Activated T-cell treated with anti-CD3 and anti-CD28 coated beads for 4 hours (primary cell): Measurements from ENCODE around the gene NIF3L1.
A peak's percentile ranks its signal among the peaks of the same experiment; 100 is the strongest.

Experiments
- DNase-seq: peaks from one replicate; pipeline ENCODE4 v3.0.0-alpha.2; 2020

The NIF3L1 gene, protein sequence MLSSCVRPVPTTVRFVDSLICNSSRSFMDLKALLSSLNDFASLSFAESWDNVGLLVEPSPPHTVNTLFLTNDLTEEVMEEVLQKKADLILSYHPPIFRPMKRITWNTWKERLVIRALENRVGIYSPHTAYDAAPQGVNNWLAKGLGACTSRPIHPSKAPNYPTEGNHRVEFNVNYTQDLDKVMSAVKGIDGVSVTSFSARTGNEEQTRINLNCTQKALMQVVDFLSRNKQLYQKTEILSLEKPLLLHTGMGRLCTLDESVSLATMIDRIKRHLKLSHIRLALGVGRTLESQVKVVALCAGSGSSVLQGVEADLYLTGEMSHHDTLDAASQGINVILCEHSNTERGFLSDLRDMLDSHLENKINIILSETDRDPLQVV

DNA sequence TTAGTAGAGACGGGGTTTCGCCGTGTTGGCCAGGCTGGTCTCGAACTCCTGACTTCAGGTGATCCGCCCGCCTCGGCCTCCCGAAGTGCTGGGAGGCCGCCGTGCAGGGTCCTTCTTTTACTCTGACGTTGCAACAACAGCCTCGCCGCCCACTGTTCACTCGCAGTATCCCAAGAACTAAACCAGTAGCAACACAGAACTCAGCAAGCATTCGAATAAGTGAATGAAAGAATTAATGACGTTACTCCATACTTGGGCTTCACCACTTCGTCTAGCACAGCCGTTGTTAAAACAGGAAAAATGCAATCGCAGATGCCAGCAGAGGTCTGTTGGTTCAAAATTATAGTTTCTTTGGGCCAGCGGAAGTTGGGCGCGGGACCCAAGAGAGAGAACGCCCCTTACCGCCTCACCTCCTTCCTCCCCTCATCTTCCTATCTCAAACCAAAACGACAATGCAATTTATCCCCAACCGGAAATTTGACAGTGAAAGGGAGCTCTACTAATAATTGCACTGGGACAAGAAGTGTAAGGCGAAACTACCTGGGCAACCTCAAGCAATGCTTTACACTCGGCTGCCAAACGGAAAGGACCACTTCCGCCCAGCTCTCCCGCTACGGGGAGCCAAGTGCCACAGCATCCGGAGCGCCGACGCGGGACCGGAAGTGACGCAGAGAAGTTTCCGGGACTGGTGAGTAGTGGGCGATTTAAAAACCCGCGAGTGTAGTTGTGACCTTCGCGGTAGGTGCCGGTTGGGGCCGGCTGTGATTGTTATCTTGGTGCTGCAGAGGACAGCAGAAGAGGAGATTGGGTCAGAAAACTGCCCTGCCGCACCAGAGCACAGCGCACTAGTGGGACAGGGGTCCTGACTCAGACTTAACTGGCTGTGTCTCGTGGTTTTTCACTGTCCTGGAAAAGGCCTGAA, at the start of gene NIF3L1, which contains the start of gene PPIL3:
TSS of gene NIF3L1 (plus strand) at position 668 of the 922 bp plus-strand sequence. CDS start 2,573 bp downstream, outside the sequence.
TSS of gene PPIL3 (minus strand) at position 374 of the 922 bp plus-strand sequence. CDS start 1,462 bp downstream, outside the sequence.
- peak; percentile 94 for DNase-seq

DNA sequence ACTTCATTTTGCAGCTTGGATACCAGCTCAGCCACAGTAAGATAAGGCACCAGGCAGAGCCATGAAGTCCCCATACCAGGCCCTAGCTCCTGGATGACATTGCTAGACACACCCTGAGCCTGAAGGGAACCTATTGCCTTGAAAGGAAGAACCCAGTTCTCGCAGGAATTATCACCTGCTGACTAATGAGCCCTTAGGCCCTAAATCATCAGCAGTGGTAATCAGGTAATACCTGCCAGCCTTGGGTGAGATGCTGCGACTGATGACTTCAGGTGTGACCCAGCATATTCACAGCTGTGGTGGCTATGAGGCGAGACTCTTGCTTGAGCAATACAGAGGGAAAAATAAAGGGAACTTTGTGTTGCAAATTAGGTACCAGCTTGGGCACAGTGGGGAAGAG, 49.7 kb upstream of the NIF3L1 start:
- DNase-seq: no peak

DNA sequence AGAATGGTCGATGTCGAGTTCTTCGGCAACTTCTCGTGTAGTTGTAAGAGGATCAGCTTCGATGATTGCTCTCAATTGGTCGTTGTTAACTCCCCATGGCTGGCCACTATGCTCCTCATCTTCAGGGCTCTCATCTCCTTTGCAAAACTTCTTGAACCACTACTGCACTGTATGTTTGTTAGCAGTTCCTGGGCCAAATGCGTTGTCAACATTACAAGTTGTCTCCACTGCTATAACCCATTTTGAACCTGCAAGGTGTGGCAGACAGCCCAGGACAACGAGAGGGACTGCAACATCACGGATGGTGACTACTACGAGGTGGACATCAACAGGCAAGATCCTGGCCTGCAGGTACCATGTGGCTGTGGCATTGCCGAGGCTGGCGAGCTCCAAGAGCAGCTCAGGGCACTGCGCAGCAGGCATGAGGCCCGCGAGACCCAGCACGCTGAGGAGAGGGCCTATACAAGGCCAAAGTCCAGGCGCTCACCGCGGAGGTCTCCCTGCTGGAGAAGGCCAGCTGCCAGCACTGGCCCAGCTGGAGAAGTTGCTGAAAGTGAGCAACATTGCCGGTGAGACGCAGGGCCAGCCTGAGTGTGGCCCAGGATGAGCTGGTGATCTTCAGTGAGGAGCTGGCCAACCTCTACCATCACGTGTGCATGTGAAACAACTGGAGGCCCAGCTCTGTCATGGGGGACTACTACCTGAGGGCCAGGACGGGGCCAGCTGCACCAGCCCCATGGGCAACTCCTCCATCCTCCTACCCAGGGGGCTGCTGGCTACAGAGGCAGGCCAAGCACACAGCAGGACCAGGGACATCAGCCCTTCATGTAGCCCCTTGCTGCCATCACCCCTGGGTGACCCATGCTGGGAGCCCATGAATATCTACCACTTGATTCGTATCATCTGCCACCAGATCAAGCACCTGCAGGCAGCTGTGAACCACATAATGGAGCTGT, 44.9 kb upstream of the NIF3L1 start:
- DNase-seq: no peak

DNA sequence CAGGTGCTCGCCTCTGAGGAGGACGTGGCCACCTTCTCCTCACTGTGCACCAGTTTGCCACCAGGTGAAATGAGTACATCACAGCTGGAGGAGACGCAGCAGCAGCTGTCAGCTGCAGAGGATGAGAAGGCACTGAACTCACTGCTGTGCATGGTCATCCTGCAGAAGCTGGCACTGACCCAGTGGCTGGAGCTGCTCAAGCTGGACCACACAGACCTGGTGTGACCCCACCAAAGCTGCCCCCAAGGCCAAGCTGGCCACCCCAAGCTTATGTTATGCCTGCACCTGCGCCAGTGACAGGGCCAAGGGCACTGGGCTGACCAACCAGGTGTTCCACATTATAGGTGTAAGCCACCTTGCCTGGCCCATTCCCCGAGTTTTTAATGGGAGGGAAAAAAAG, 44.0 kb upstream of the NIF3L1 start:
- DNase-seq: no peak

DNA sequence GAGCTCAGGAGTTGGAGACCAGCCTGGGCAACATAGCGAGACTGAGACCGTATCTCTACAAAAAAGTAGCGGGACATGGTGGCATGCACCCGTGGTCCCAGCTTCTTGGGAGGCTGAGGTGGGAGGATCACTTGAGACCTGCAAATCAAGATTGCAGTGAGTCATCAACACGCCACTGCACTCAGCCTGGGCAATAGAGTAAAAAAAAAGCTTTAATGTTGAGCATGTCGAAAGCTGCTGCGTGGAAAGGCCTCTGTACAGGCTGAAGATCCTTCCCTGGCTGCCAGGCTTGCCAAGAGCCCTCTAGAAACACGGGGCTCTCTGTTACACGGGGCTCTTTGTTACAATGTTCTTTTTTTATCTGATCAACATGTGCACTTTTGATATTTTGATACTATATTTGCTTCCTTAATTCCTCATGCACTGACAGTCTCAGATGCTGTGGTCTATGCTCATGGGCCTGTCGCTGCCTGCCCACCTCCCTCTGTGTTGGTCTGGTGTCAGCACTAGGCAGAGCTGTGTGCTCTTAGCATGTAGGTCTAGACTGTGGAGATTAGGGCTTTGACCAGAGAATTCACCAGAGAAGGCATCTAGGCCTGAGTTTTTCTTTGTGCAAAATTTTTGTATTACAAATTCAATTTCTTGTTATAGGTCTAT, 43.4 kb upstream of the NIF3L1 start:
- DNase-seq: no peak

DNA sequence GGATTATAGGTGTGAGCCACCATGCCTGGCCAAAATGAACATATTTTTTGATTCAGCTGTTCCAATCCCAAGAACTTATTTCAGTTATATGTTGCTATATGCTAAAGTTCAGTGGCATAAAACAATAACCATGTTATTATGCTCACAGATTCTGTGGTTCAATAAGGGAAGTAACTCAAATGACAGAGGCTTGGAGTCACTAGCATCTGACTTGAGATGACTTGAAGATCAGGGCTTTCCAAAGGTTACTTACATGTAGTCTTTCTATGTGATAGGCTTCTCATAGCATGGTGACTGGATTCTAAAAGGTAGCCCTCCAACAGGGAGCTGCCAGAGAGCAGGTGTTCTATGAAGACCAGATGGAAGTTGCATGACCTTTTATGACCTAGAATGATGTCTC, 41.9 kb upstream of the NIF3L1 start:
- no peak for DNase-seq

DNA sequence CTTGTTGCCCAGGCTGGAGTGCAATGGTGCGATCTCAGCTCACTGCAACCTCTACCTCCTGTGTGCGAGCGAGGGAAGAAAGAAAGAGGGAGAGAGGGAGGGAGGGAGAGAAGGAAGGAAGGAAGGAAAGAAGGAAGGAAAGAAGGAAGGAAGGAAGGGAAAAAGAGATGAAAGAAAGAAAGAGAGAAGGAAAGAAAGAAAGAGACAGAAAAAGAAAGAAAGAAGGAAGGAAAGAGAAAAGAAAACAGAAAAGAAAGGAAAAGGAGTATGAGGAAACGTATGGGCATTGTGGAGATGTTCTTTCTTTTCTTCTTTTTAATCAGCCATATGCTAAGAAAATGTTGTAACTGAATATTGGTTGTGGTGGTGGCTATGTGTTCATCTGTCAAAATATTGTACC, 41.2 kb upstream of the NIF3L1 start:
- DNase-seq: no peak

DNA sequence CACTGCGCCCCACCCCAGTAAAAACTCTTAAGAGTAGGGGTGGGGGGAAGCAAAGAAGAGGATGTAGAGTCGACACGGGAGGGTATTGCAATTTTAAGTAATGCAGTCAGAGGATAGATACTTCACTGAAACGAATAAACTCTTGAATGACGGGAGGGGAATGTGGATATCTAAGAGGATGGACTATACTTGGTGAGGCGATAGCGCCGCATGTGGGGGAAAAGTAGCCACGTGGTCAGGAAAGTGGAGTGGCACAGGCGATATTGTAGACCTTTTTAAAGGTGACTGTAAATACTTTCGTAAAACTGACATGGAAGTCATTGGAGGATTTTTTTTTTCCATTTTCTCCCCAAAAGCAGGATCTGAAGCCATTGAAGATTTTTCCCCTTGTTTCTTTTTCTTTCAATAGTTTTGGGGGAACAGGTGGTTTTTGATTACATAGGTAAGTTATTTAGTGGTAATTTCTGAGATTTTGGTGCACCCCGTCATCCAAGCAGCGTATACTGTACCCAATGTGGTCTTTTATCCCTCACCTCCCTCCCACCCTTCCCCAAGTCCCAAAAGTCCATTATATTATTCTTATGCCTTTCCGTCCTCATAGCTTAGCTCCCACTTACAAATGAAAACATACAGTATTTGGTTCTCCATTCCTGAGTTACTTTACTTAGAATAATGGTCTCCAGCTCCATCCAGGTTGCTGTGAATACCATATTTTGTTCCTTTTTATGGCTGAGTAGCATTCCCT, 38.5 kb upstream of the NIF3L1 start:
- DNase-seq: no peak

DNA sequence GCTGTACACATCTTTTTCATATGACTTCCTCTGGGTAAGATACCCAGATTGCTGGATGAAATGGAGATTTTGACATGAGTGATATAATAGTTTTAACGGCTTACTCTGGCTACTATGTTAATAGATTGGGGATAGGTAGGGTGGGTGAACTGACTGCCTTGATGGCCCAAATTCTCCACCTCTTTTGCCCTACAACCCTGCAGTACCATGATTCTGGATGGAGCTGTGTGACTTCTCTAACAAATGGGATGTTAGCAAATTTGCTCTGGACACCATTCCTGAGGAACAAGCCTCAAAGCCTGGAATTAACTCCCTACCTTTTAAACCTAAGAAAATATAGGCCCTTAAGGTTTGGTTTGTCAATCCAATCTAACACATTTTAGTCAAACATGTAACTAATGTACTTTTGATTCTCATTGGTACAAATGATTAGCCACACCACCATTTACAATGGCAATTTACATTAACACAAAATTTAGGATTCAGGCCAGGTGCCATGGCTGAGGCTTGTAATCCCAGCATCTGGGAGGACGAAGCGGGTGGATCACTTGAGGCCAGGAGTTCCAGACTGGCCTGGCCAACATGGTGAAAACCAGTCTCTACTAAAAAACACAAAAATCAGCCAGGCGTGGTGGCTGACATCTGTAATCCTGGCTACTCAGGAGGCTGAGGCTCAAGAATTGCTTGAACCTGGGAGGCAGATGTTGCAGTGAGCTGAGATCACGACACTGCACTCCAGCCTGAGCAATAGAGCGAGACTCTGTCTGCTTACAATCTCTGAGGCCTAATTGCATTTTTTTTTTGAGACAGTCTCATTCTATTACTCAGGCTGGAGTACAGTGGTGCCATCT, 37.5 kb upstream of the NIF3L1 start:
- no peak for DNase-seq

DNA sequence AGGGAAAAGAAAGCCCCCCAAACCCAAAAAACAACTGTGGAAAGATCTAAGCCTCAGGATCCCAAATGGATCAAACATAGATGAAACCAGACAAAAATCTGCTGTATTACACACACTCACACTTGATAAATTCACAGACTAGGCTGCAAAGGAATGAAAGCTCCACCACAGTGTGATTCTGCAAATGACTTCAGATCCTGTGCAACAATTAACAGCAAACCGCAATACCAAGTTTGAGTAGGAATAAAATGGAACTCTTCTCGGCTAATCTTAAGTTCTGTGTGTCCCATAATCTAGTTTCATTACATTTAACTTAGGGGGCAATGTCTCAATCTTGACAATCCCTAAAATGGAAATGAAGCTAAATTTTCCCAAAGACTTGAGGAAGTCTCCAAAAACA, 36.6 kb upstream of the NIF3L1 start:
- DNase-seq: no peak

DNA sequence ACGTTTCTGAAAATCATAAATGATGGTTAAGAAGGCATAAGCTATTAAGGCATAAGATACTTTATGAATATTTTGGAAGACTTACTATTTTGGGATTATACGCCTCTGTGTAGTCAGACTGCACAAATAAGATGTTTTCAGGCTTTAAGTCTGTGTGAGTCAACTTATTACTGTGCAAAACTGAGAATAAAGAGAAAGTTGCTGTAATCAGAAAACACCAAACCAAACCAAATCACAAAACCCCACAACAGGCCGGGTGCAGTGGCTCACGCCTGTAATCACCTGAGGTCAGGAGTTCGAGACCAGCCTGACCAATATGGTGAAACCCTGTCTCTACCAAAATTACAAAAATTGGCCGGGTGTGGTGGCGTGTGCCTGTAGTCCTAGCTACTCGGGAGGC, 32.4 kb upstream of the NIF3L1 start:
- no peak for DNase-seq

DNA sequence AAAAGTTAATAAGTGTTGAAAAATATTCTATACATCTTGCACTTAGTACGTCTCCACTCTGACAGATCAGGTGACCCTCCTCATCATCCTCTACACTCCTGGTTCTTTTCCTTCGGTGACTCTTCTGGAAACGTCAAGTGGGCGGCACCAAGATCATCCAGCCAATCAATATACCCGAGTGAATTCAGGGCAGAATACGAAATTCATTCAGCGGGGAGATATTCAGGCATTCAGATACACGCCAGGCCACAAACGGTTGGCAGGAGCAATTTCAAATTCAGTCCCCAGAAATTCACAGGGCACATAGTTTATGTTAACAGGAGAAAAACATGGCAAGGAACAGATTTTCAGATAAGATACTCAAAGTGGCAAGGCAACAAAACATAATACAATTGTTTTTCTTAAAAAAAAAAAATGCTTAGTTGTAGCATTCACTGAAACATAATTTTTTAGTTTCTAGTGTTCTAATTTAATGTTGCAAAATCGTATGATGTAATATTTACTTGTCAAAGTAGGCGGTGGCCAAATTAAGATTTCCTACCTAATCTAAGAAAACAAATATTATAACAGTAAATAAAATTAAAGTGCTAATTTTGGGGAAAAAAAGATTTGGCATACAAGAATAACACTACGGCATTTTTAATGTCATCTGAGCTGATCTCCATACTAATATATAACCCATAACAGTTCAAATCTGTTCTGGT, 28.9 kb upstream of the NIF3L1 start:
- DNase-seq: no peak

DNA sequence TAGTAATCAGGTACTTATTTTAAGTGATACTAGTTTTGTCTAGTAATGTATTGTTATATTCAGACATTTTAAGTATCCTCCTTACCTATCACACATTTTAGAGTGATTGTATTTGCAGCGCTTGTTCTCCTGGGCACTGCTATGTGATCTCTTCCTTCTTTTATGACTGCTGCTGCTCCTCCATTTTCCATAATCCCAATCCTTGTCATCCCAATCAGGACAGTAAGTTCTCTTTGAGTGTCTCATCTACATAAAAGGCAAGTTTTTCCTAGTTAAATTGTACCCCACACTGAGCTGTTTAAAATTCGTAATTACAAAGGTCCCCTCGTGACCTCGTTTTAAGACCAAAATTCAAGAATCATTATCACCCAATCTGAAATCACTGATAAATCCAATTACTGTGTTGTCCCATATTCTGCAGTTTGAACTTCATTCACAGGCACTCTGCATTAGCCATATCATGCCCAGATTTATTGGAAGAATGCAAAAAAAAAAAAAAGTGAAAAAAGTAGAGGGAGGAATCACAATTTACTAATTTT, 27.5 kb upstream of the NIF3L1 start:
- DNase-seq: no peak

DNA sequence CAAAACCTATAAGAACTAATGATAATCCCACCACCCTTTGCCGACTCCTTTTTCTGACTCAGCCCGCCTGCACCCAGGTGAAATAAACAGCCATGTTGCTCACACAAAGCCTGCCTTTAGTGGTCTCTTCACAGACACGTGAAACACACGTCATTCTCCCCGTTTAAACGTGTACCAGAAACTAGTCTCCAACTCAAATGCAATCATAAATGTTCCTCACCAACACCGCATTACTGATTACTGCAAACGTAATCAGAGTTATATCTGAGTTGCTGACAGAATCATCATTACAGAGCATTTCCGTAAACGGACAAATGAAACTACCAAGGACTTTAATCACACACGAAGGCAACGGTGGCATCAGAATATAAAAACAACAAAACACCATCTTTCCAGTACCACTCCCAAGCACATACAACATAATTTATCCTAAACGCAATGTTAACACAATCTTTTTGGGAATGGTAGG, 26.6 kb upstream of the NIF3L1 start:
- DNase-seq: peak; percentile 46

DNA sequence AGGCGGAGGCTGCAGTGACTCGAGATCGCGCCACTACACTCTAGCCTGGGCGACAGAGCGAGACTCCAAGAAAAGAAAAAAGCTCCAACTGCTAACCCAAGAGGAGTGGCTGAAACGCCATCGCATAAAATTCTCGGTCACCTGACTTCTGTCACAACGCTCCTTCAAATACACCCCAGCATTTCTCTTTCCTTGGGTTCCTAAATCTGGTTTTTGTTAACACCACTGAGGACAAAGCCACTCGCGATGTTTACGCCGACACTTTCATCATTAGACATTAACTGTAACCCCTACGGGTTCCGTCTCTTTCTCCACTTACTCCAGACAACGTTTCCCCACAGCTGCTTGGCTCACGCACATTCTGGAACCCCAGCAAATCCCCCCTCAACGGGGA, 25.4 kb upstream of the NIF3L1 start:
- no peak for DNase-seq

DNA sequence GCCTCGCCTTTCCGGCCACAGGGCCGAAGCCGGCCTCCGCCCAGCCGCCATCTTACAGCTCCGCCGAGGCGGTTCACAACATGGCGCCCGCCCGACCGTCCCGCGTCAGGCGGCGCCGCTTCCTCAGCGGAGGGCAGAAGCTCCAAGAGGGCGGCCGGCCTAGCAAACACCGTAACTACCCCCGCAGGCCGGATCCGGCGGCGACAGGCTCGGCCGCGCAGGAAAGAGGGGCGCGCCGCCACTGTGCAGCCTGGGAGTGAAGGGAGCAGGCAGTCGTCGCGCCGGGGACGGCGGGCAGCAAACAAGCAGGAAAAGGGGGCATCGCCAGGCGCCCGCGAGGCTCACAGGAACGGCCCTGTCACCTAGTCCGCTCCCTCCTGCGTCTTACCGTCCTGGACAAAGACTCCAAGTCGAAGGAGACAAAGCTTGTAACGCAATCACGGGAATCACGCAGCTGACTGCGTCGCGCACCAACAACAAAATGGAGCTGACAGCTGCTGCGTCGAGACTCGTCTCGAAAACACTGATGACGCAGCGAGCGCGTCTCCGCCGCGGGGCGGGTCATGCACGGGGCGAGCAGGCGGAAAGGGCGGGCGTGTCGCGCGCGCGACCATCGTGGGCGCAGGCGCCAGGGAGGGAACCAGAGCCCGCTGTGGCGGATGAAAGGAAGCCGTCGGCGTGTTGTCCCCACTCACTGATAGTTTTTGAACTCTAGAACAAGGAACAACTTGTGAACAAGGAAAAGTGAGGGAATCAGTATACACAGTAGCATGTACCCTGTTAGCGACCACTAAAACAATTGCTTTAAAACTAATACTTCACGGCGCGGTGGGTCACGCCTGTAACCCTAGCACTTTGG, 24.8 kb upstream of the NIF3L1 start, which contains the start of gene CLK1:
TSS of gene CLK1 (minus strand) at position 483 of the 859 bp plus-strand sequence. CDS start 2,796 bp downstream, outside the sequence.
- DNase-seq: peak; percentile 95

DNA sequence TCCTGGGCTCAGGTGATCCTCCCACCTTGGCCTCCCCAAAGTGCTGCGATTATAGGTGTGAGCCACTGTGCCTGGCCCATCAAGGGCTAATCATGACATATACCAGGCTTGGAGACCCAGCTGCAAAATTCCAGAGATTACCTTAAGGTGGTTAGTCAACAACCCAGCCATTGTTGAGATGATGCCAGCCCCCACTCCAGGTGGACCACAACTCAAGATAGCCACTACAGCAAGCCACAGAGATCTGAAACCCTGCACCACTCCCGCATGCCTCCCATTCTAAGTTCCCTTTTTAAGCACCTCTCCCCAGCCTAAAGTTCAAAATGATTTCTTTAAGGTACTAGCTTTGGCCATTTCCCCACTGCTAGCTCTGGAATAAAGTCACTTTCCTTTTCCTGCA, 20.2 kb upstream of the NIF3L1 start:
- DNase-seq: no peak

DNA sequence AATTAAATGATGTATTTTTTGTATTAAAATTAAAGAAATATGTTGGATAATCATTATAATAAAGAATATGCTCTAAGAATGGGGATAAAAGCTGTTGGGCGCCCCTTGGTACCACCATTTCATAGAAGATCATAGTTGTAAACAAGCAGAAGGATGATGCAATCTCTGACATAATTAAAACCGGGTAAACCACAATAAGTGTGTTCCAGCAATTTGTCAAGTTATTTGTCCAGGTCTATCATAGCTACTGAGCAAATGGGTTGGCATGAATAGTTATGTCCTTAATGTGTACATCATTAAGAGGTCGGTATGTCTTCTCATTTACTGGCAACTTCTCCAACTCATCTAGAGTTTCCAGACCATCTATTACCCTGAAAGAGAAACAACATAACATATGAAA, 18.0 kb upstream of the NIF3L1 start:
- no peak for DNase-seq
